HAP-1 (cell line): Measurements from ENCODE around the gene CERK.
A peak's percentile ranks its signal among the peaks of the same experiment; 100 is the strongest.
"Not testable (repeated sequence)": the region's sequence is repeated elsewhere in the genome, so short reads cannot be mapped to it uniquely, and the experiment has no call there.

Experiments
- DNase-seq, 2 experiments: peaks; one replicate each; pipeline ENCODE4 v3.0.0-alpha.2; 2016 to 2020; ENCODE audit warnings: low spot score in 2 of 2
- H3K27me3 ChIP-seq: fragments of 250-450 bp; sonication (Bioruptor Pico); 2 replicates; pipeline ENCODE4 v1.5.1; 2020; ENCODE audit warnings: low read depth, mild to moderate bottlenecking, moderate library complexity
- H3K36me3 ChIP-seq: fragments of 250-450 bp; sonication (Bioruptor Pico); replicated peaks from 2 replicates; pipeline ENCODE4 v1.5.1; 2020; ENCODE audit warnings: mild to moderate bottlenecking
- H3K4me1 ChIP-seq: fragments of 250-450 bp; sonication (Bioruptor Pico); 2 replicates; pipeline ENCODE4 v1.5.1; 2020; ENCODE audit warnings: mild to moderate bottlenecking
- H3K4me3 ChIP-seq: fragments of 250-450 bp; sonication (Bioruptor Pico); 2 replicates; pipeline ENCODE4 v1.5.1; 2020; ENCODE audit warnings: mild to moderate bottlenecking, moderate library complexity
- H3K9me3 ChIP-seq: fragments of 250-450 bp; sonication (Bioruptor Pico); 2 replicates; pipeline ENCODE4 v1.5.1; 2020; ENCODE audit warnings: mild to moderate bottlenecking, moderate library complexity
- in situ Hi-C: fragments of 300-500 bp; cut with MboI; formaldehyde crosslinking; loops from 3 replicates; pipeline ENCODE4 v1.14.3; 2020; ENCODE audit warnings: low sequenced_read_pairs, inconsistent platforms, mixed read lengths

Gene CERK

GRCh38 chr22:46737976-46738646 is at the start of gene CERK:
Gene CERK, minus strand, starts transcription at chr22:46738252. Its CDS starts 104 bp downstream, at chr22:46738148.
- peak; percentile 76 to 92 for DNase-seq
- Histone ChIP-seq H3K4me1 (peaks cover 11% of the 10 kb centered on the region), H3K4me3 (peak within 1 kb of the TSS; percentile 62), H3K27me3 (no peaks in the 10 kb centered on the region), H3K36me3 (no peaks in the 10 kb centered on the region; the same call in 1 of the 2 replicates), H3K9me3 (no peaks in the 10 kb centered on the region)
- in situ Hi-C loops, result no loop called here

- Histone ChIP-seq H3K9me3 (0 out of 2 replicates have a peak, but pooled peaks cover 2% of the 10 kb centered on the region), H3K4me1 (no peaks in the 10 kb centered on the region), H3K27me3 (no peaks in the 10 kb centered on the region), H3K4me3 (no peak overlapping the region), H3K36me3 (no peaks in the 10 kb centered on the region)
- in situ Hi-C loops, result no loop called here
- DNase-seq, result no peak
These were observed 45.7 kb upstream of the CERK start for GRCh38 chr22:46783721-46784120.

GRCh38 chr22:46782200-46782599 is 44.1 kb upstream of the CERK start:
- in situ Hi-C loops, DNase-seq, H3K4me1 ChIP-seq, H3K27me3 ChIP-seq, H3K4me3 ChIP-seq, H3K9me3 ChIP-seq, H3K36me3 ChIP-seq: not testable (repeated sequence)

GRCh38 chr22:46781291-46781690 is 43.2 kb upstream of the CERK start:
- Histone ChIP-seq H3K4me3 (no peak overlapping the region), H3K36me3 (no peaks in the 10 kb centered on the region), H3K9me3 (0 out of 2 replicates have a peak, but pooled peaks cover 2% of the 10 kb centered on the region), H3K4me1 (no peaks in the 10 kb centered on the region), H3K27me3 (no peaks in the 10 kb centered on the region)
- in situ Hi-C loops, result no loop called here
- DNase-seq, result no peak

- no peak for DNase-seq
- in situ Hi-C loops, result no loop called here
- Histone ChIP-seq H3K4me1 (no peaks in the 10 kb centered on the region), H3K4me3 (no peak overlapping the region), H3K9me3 (no peaks in the 10 kb centered on the region), H3K27me3 (no peaks in the 10 kb centered on the region), H3K36me3 (no peaks in the 10 kb centered on the region)
These were observed 42.4 kb upstream of the CERK start for GRCh38 chr22:46780453-46780852.

GRCh38 chr22:46779651-46780050 is 41.6 kb upstream of the CERK start:
- no peaks in the 10 kb centered on the region for H3K9me3 ChIP-seq
- DNase-seq, result no peak
- H3K27me3 ChIP-seq, result no peaks in the 10 kb centered on the region
- no peaks in the 10 kb centered on the region for H3K4me1 ChIP-seq
- in situ Hi-C loops, result no loop called here
- no peaks in the 10 kb centered on the region for H3K36me3 ChIP-seq
- H3K4me3 ChIP-seq, result no peak overlapping the region

GRCh38 chr22:46779023-46779422 is 41.0 kb upstream of the CERK start:
- no peak for DNase-seq
- no peaks in the 10 kb centered on the region for H3K4me1 ChIP-seq
- no peaks in the 10 kb centered on the region for H3K9me3 ChIP-seq
- no peaks in the 10 kb centered on the region for H3K27me3 ChIP-seq
- in situ Hi-C loops, result no loop called here
- no peak overlapping the region for H3K4me3 ChIP-seq
- H3K36me3 ChIP-seq, result no peaks in the 10 kb centered on the region

- Histone ChIP-seq H3K27me3 (no peaks in the 10 kb centered on the region), H3K36me3 (no peaks in the 10 kb centered on the region), H3K9me3 (no peaks in the 10 kb centered on the region), H3K4me1 (no peaks in the 10 kb centered on the region), H3K4me3 (no peak overlapping the region)
- in situ Hi-C loops, result no loop called here
- no peak for DNase-seq
These were observed 39.5 kb upstream of the CERK start for GRCh38 chr22:46777609-46777970.

- in situ Hi-C loops, result no loop called here
- Histone ChIP-seq H3K4me3 (no peak overlapping the region), H3K27me3 (no peaks in the 10 kb centered on the region), H3K36me3 (no peaks in the 10 kb centered on the region), H3K9me3 (no peaks in the 10 kb centered on the region), H3K4me1 (no peaks in the 10 kb centered on the region)
- no peak for DNase-seq
These were observed 39.0 kb upstream of the CERK start for GRCh38 chr22:46776876-46777608.

- in situ Hi-C loops, result no loop called here
- Histone ChIP-seq H3K9me3 (no peaks in the 10 kb centered on the region), H3K27me3 (no peaks in the 10 kb centered on the region), H3K4me1 (no peaks in the 10 kb centered on the region), H3K4me3 (no peak overlapping the region), H3K36me3 (no peaks in the 10 kb centered on the region)
- DNase-seq, result no peak
These were observed 38.1 kb upstream of the CERK start for GRCh38 chr22:46775850-46776826.

GRCh38 chr22:46774980-46775849 is 37.2 kb upstream of the CERK start:
- no peaks in the 10 kb centered on the region for H3K9me3 ChIP-seq
- H3K36me3 ChIP-seq, result no peaks in the 10 kb centered on the region
- H3K27me3 ChIP-seq, result no peaks in the 10 kb centered on the region
- in situ Hi-C loops, result no loop called here
- no peaks in the 10 kb centered on the region for H3K4me1 ChIP-seq
- no peak for DNase-seq
- H3K4me3 ChIP-seq, result no peak overlapping the region

GRCh38 chr22:46774253-46774979 is 36.4 kb upstream of the CERK start:
- no peak for DNase-seq
- H3K9me3 ChIP-seq, result no peaks in the 10 kb centered on the region
- no peaks in the 10 kb centered on the region for H3K36me3 ChIP-seq
- no peaks in the 10 kb centered on the region for H3K27me3 ChIP-seq
- no peak overlapping the region for H3K4me3 ChIP-seq
- in situ Hi-C loops, result no loop called here
- no peaks in the 10 kb centered on the region for H3K4me1 ChIP-seq
